SKM-1 (cell line): Measurements from ENCODE around the gene RETN.
"Not testable (repeated sequence)": the region's sequence is repeated elsewhere in the genome, so short reads cannot be mapped to it uniquely, and the experiment has no call there.

ENCODE experiments used
- DNase-seq: peaks from one replicate; lab custom pipeline; 2025; ENCODE audit not compliant: unreplicated experiment; lab: John Stamatoyannopoulos, UW

Gene RETN

GRCh38 chr19:7637374-7638256 is 31.2 kb upstream of the RETN start:
- no peak for DNase-seq

- no peak for DNase-seq
Measured at GRCh38 chr19:7638802-7639465, 29.9 kb upstream of the RETN start.

- no peak for DNase-seq
Measured at GRCh38 chr19:7639863-7640348, 28.9 kb upstream of the RETN start.

GRCh38 chr19:7640803-7641202 is 28.0 kb upstream of the RETN start:
- DNase-seq, result no peak

- no peak for DNase-seq
Measured at GRCh38 chr19:7641290-7642276, 27.3 kb upstream of the RETN start.

GRCh38 chr19:7642295-7643030 is 26.4 kb upstream of the RETN start:
- no peak for DNase-seq

- DNase-seq, result no peak
Measured at GRCh38 chr19:7643031-7643415, 25.8 kb upstream of the RETN start.

GRCh38 chr19:7643629-7644549 is 25.0 kb upstream of the RETN start:
- DNase-seq, result not testable (repeated sequence)

- DNase-seq, result no peak
Measured at GRCh38 chr19:7644550-7644877, 24.3 kb upstream of the RETN start.

GRCh38 chr19:7645163-7645562 is 23.7 kb upstream of the RETN start:
- DNase-seq, result peak; percentile 46

GRCh38 chr19:7645656-7646425 is 23.0 kb upstream of the RETN start:
- DNase-seq, result peak; percentile 29

GRCh38 chr19:7646426-7646700 is 22.5 kb upstream of the RETN start:
- no peak for DNase-seq

GRCh38 chr19:7647156-7647555 is 21.7 kb upstream of the RETN start:
- DNase-seq, result no peak

- DNase-seq, result no peak
Measured at GRCh38 chr19:7648265-7649014, 20.4 kb upstream of the RETN start.

GRCh38 chr19:7650148-7650547 is 18.7 kb upstream of the RETN start:
- DNase-seq, result no peak

GRCh38 chr19:7652061-7652641 is 16.7 kb upstream of the RETN start:
- peak; percentile 99 for DNase-seq

- DNase-seq, result no peak
Measured at GRCh38 chr19:7654401-7654800, 14.4 kb upstream of the RETN start.

GRCh38 chr19:7655581-7655980 is 13.3 kb upstream of the RETN start:
- peak; percentile 92 for DNase-seq
